HG03460 (cell line): ENCODE results near the gene AGBL5.
"Not testable (repeated sequence)": the region's sequence is repeated elsewhere in the genome, so short reads cannot be mapped to it uniquely, and the experiment has no call there.

Experiments
- ATAC-seq: cut with Tn5 transposase; IDR thresholded peaks from one replicate; pipeline ENCODE4 v1.9.1; 2021; ENCODE audit not compliant: unreplicated experiment

The AGBL5 gene

GRCh38 chr2:27109083-27109482 is 57.6 kb downstream of the AGBL5 start:
- no peak for ATAC-seq

GRCh38 chr2:27110603-27111352 is 59.3 kb downstream of the AGBL5 start:
- ATAC-seq = not testable (repeated sequence)

GRCh38 chr2:27111392-27112078 is 60.1 kb downstream of the AGBL5 start:
- ATAC-seq = not testable (repeated sequence)

- ATAC-seq = no peak
Measured at GRCh38 chr2:27115519-27115918, 64.1 kb downstream of the AGBL5 start.

- no peak for ATAC-seq
Measured at GRCh38 chr2:27117995-27118524, 66.6 kb downstream of the AGBL5 start.

- no peak for ATAC-seq
Measured at GRCh38 chr2:27118525-27119329, 67.3 kb downstream of the AGBL5 start, which contains the start of gene CGREF1. Gene CGREF1 (minus strand): TSS chr2:27119128. CDS start chr2:27104366, 14,762 bp downstream.

- not testable (repeated sequence) for ATAC-seq
Measured at GRCh38 chr2:27119330-27119670, 67.8 kb downstream of the AGBL5 start.
